Measurements from ENCODE around the gene TBX2. TPM values are rescaled to one million over a fixed set of nuclear protein-coding genes. Genes with fewer than 3 reads are reported as not detected.
"Not testable (repeated sequence)": the region's sequence is repeated elsewhere in the genome, so short reads cannot be mapped to it uniquely, and the experiment has no call there.

Gene TBX2
- total RNA-seq, 1 experiment from 2014 or later: 1.6 TPM

DNA sequence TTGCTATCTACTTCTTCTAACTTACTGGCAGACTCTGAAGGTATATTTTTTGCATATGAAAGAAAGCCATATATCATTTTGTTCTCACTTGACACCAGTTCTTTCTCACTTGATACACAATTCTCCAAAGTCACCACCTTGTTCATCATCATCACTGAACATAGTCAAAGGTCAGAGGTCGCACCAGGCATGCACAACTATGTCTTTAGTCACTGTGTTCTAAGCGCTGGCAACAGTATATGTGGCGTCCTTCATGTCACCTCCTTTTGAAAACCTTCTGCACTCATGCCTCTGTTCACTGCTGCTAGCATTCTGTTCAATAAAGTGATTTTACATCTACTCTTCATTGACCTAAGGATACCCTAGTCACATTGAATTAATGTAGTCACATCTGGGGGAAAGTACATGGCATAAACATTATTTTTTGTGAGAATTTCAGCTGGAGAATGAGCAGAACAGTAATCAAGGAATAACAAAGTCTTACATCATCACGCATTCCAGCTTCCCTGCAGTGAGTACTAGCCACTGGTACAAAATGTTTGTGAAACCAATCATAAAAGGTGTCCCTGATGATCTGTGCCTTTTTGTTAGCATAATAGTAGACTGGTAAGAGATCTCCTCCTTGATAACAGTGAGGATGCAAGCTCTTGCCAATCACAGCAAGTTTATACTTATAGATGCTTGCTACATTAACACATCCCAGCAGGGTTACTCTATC, 32.1 kb downstream of the TBX2 start:
- DNase-seq (ENCODE audit: low read depth): no peak

DNA sequence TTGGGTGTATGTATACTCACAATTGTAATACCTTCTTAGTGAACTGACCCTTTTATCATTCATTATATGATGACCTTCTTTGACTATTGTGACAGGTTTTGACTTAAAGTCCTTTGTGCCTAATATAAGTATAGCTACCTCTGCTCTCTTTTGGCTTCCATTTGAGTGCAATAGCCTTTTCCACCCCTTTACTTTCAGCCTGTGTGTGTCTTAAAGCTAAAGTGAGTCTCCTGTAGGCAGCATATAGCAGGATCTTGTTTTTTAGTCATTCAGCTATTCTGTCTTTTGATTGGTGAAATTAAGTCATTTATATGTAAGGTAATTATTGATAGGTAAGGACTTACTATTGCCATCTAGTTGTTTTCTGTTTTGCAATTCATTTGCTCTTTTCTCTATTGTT, 36.6 kb downstream of the TBX2 start:
- no peak for DNase-seq (ENCODE audit: low read depth)

DNA sequence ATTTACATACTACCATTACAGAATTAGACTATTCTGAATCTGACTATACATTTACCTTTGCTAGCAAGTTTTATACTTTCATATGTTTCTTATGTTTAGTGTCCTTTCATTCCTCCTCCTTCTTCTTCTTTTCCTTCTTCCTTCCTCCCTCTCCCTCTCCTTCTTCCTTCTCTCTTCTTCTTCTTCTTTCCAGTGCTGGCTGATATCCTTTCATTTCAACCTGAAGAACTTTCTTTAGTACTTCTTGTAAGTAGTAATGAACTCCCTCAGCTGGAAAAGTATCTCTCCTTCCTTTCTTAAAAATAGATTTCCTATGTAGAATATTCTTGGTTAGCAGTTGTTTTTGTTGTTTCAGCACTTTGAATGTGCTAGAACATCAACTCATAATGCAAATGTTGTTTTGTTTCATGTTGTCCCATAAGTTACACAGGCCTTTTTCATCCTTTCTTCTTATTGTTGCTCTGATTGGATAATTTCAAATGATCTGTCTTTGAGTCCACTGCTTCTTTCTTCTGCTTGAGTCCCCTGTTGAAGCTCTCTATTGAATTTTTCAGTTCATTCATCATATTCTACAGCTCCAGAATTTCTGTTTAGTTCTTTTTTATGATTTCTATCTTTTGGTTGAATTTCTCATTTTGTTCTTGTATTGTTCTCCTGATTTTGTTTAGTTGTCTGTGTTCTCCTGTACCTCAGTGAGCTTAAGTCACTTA, 37.5 kb downstream of the TBX2 start:
- no peak for DNase-seq (ENCODE audit: low read depth)

DNA sequence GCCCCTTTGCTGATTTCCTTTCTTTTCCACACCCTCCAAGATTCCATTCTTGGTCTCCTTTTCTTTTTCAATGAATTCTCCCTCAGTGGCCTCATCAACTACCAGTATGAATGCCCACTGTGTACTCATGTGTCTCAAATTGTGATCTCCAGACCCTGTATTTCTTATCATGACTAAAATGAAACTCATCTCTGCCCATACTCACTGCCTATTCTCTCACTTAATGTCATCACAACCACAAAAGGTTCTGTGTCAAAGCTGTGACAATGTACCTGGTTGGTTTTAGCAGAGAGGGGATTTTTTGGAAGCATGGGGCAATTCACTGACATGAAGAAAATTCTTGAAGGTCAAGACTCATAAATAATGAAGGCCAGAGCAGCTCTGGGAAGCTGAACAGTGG, 41.1 kb downstream of the TBX2 start:
- no peak for DNase-seq (ENCODE audit: low read depth)

DNA sequence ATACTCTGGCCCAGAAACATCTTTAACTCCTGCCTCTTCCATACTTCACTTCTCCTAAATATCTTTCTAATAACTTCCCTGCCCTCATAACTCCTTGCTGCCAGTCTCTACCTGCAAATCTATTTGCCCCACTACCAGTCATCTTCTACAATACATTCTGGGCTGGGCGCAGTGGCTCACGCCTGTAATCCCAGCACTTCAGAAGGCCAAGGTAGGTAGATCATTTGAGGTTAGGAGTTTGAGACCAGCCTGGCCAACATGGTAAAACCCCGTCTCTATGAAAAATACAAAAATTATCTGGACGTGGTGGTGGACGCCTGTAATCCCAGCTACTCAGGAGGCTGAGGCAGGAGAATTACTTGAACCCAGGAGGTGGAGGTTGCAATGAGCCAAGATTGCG, 41.9 kb downstream of the TBX2 start:
- DNase-seq (ENCODE audit: low read depth): not testable (repeated sequence)

DNA sequence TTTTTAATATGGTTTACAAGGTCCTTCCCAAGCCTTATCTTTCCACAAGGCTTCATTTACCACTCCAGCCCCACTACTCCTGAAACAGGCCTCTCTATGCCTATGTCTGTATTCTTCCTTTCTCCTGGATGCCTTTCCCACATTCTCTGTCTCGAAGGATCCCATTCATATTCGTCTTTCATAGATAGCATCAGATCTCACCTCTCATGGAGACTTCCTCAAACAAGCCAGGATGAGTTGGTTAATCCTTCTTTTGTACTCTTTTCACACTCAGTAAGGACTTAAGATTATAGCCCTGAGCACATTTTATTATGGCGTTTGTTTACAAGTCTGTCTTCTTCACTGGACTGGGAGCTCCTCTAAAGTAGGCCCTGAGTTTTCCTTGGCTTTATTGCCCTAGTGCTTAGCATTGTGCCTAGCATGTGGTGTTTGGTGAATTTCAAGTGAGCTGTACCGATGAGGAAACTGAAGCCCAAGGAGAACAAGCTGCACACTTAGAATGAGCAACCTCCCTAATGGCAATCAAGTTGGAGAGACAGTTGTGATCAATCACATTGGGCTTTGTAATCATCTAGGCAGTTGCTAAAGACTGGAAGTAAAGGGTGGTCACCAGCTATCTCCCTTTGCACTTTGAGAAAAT, 42.6 kb downstream of the TBX2 start:
- DNase-seq (ENCODE audit: low read depth): no peak

DNA sequence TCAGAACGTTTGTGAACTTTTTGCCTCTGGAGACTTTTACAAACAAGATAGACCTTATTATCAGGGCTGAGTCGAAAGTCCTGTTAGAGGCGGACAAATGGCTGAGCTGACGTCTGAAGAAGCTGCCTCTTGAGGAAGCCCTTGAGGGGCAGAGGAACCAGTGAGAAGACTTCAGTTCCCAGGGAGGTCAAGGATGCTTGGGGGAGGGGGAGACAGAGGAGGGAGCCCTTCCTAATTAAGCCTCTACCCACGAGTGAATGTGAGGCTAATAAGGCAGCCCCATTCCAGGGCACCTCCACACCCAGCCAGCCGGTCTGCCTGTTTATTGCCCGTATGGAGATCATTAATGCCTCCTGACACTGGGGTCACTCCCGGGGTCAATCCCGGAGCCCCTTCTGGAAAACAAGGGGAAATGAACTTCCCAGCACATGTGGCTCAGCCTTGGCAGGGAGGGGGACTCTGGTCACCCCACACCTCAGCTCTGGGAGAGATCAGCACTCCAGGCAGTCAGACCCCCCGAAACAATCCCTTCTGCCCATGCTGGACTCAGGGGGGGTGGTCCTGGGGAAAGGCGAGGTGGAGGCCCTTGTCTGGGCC, 43.3 kb downstream of the TBX2 start:
- no peak for DNase-seq (ENCODE audit: low read depth)

DNA sequence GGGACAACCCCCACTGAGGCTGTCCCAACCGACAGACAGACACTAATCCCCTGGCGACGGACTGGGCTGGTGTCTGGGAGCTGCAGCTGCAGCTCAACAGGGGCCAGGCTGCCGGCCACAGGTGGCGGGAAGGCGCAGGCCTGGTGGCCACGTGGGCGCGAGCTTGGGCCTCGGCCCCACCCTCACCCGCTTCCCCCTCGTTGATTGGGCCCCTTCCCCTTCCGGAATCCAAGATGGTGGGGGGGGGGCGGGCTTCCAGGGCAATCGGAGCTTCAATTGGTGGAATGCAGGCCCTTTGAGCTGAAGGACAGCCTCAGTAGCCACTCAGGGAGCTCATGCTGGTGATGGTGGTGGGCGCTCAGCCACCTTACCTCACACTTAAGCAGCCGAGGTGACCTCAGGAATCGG, 43.8 kb downstream of the TBX2 start:
- no peak for DNase-seq (ENCODE audit: low read depth)

DNA sequence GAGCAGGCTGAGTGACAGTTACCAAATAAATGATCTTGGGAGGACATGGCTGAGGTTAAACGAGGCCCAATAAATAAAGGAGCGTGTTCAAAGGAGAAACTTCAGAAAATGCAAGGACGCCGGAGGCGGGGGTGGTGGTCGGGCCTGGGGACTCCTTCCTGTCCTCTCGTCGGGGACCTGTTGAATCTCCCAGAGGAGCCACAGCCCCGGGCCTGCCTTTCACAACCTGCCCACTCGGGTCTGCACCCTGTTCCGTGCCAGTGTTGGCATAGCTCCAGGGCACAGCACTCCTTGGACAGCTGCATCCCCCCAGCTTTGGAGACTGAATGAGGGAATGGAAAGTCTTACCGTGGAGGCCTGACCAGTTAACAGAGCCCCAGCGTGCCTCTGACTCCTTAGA, 44.4 kb downstream of the TBX2 start:
- DNase-seq (ENCODE audit: low read depth): no peak

DNA sequence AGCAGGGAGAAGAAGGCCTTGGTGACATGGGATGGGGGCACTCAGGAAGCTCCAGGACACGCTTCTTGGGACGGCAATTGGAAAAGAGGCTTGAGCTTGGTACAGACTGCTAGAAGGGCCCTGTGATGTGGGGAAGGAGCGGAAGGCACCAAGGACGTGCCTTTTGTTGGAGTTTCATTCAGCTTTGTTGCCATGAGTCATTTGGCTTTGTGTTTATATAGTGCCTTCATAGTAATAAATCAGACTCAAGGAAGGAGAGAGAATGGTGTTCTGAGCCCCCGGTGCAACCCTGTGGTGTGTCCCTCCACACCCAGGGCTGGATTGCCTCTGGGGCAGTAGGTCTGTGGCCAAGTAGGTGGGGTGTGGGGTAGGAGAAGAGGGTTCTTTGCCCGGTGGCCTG, 45.2 kb downstream of the TBX2 start:
- peak; percentile 44 for DNase-seq (ENCODE audit: low read depth)

DNA sequence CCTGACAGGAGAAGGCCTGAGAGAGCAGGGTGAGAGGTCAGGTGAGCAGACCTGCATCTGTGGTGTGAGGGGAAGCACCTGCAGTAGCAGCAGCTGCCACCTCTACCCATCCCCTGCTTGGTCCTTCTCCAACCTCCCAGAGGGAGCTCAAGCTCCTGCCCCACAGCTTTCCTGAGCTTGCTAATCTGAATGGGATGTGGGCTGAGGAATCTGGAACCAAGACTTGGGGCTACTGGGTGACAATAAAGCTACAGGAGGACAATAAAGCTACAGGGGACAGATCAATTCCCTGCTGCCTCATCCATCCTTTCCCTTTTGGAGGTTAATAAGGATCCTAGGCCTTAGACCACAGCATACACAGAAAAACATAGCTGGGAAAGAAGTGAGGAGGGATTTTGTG, 47.7 kb downstream of the TBX2 start:
- DNase-seq (ENCODE audit: low read depth): no peak

DNA sequence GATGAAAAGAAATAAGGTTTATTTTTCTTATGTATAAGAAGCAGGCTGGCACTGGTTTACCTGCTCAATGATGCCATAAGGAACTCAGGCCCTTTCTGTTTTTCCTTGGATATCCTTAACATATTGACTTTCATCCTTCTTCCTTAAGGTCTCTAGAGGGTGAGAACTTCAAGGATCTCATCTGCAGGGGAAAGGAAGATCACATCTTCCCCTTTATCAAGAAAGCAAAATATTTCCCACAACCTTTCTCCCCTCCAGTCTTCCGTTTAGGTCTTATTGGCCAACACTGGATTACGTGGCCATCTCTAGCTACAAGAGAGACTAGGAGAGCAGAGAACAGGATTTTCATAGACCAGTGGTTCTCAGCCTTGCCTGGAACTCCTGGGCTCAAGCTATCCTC, 48.4 kb downstream of the TBX2 start:
- no peak for DNase-seq (ENCODE audit: low read depth)

DNA sequence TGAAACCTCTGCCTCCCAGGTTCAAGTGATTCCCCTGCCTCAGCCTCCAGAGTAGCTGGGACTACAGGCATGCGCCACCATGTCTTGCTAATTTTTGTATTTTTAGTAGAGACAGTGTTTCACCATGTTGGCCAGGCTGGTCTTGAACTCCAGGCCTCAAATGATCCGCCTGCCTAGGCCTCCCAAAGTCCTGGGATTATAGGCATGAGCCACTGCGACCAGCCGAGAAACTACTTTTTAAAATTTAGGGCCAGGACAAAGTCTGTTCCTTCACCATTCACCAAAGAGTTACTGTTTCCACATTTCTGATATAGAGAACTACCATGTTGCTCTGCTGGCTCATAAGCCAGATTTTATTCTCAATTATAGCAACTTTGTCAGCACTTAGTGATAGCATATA, 49.5 kb downstream of the TBX2 start:
- not testable (repeated sequence) for DNase-seq (ENCODE audit: low read depth)

DNA sequence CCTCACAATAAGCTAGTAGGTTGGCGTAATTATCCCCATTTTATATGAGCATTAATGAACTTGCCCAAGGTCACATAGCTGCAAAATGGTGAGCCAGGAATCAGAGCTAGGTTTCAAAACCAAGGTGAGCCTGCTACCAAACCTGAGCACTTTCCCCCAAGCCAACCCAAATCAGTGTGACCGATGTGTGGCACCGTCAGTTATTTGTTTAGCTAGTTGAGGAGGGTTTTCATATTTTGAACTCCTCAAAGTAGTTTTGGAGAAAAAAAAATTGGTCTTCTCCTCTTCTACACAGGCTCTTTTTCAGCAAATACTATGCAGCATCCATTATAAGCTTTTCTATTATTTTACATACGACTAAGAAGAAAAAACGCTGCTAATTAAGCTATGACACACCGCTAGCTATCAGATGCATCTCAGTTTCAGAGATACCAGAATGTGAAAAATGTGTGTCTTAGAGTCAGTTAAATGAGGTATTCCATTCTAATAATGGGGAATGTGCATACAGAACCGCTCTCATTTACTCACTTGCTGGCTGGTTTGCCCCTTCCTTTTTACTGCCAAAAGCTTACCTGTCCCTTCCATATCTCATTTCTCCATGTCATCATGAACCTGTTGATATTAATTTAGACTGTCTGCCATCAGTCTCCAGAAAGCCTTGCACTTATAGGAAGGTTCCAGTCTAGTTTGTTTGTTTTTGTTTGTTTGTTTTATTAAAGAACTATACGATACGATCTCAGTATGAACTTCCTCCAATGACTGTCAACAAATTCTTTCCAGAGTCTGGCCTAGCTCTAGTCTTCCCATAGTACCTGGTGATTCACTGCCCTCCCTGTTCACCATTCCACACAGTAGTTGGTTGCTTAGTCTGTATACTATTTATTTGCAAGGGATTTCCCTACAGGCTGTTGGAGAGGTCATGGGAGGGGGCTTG, 50.3 kb downstream of the TBX2 start:
- no peak for DNase-seq (ENCODE audit: low read depth)

DNA sequence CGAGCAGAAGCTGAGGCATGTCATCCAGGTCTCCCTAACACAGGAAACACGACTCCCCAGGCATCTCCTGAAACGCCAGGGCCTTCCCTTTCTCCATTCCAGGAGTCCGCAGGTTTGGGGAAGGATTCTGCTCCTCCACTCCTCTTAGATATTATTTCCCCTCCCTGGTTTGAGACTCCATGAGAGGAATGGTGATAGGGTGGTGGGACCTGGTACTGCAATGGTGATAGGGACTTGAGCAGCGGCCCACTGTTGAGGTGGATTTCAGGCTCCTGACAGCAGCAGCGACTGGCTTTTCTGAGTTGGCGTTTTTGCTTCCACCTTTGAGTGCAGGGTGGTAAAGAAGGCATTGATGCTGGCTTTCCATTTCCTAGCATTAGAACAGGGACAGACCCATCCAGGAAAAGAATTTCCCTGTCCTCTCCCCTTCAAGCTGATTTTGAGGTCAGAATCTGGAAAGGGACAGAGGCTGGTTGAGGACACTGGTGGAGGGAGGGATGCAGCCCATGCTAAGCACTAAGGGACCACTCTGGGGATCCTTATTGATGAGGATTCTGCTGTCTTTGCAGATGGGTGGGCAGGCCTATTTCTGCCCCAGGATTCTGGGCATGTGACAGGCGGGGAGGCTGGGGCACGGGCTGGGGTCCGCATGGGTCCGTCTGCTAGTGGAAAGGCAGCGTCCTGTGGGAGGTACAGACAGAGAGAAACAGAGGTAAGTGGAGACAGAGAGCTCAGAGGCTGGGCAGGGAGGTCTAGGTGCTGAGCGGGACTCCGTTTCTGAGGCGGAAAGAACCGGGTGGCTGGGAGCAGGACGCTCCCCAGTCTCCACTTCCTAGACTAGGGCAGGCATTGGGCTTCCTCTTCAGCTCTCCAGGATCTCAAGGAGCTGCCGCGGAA, 51.2 kb downstream of the TBX2 start:
- no peak for DNase-seq (ENCODE audit: low read depth)

DNA sequence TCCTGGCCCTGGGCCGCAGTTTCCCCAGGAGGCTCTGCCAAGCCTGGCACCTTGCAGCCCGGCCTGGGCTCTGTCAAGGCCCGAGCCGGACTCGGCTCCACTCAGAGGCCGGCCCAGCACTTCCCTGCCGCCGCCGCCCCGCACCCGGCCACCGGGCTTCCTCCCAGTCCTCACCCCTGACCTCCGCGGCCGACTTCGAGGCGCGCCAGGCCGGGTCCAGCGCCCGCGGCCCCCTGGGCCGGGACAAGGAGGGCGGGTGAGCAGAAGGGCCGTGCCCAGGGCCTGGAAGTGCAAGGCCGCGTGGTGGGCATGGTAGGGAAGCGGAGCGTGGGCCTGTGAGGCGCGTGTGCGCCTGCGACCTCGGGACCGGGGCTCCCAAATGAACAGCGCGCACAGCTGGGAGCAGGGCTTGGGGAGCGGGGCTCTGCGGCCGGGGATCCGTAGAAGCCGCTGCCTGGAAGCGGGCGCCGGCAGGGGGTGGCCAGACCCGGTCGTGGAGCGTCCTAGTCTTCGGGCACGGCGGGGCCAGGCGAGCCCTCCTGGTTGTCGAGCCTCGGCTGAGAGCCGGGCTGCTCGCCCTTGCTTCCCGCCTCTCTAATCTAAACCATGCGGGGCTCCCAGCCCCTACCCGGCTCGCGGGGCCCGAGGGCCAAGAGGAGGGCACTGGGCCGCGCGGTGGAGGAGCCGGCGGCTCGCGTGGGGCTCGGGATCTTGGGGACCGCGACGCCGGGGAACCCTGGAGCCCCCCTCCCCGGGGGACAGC, 52.1 kb downstream of the TBX2 start:
- no peak for DNase-seq (ENCODE audit: low read depth)

DNA sequence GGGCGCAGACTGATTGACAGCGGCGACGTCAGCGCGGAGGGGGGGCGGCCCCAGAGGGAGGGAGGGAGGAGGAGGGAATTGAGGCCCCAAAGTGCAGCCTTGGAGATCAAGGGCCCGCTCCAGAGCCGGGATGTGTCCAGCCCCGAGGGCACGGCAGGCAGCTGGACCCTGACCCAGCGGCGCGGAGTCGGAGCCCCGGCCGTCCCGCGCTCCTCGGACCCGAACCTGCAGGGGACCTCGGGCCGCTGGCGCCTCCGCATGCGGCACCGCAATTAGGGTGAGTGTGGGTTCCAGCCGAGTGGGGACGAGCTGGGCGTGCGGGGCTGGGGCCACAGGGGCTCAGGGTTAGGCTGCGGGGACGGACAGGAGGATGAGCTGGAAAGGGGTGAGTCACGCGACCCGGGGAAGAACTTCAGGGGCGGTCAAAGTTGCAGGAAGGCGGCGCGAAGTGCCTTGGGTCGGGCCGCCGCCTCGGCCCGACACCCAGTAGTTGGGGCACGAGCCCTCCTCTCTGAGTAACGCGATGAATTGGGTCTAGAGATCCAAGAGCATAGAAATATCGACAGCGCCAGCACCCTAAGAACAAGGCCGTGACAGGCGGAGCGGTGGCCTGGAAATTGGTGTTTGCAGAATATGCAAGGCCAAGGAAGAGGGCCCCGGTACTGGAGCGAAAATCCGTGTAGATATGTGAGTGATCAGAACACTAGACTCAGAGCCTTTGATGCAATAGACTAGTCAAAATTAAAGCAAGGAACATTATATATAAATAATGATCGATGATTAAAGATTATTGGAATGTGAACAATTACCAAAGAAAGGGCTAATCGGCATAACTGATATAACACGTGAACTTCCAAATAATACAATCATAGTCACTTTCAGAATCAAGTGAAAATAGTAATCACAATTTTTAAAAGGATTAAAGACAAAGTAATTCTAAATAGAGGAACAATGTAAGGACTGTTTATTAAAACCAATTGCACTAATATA, 53.0 kb downstream of the TBX2 start, which contains the start of gene TBX4:
TSS of gene TBX4 (plus strand) at position 122 of the 990 bp plus-strand sequence. CDS start 4,069 bp downstream, outside the sequence.
- DNase-seq (ENCODE audit: low read depth): no peak
